NCI-H2029 treated with DMSO at 0.1 percent for 48 hours (cell line): ENCODE measurements around the gene KCNE1.
"Not testable (repeated sequence)": the region's sequence is repeated elsewhere in the genome, so short reads cannot be mapped to it uniquely, and the experiment has no call there.

ENCODE experiments used
- DNase-seq: peaks from one replicate; lab custom pipeline; 2025; lab: John Stamatoyannopoulos, UW

KCNE1 gene

DNA sequence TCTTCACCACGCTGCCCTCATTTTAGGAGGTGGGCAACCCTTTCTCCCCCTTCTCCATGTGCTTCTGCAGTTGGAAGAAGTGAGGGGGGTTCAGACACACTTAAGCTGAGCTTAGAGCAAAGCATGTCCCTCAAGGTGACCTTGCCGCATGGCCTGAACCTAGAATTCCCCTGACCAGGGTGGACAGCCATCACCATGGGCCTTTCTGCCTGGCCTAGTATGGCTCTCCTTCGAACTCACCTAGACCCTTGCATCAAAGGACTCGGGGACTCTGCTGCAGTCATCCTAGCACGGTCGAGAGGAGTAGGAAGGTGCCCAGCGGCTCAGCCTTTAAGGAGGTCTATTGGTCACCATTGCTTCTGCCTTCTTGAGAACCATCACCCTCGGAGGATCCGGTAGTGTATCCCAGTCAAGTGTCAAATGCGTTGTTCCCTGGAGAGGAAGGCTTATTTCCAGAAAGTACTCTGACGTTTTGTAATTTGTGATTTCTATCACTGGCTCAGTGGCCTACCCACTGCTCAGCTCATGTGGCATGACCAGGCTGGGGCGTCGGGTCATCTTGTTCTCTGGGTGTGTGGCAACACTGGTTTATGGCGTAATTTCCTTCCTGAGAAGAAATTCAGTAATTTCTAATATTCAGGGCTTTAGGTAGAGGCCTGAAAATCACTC lies at the start of gene KCNE1:
Gene KCNE1 (minus strand): TSS at position 424 of the 669 bp plus-strand sequence. CDS start 62,576 bp downstream, outside the sequence.
- no peak for DNase-seq

- DNase-seq, result no peak
These were observed 49.8 kb upstream of the KCNE1 start for GRCh38 chr21:34561806-34562205.

DNA sequence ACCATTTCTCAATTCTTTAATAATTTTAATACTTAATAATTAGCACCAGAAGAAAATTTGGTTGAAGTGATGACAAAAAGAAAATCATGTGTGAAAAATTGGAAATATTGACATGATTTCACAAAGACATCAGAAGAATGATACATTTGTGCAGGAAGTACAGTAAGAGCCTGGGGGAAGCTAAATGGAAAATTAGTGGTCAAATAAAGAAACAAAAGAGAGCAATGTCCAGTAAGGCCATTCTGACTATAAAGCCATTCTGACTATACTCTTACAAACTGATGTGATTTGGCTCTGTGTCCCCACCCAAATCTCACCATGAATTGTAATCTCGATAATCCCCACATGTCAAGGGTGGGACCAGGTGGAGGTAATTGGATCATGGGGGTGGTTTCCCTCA lies 48.6 kb upstream of the KCNE1 start:
- DNase-seq, result no peak

DNA sequence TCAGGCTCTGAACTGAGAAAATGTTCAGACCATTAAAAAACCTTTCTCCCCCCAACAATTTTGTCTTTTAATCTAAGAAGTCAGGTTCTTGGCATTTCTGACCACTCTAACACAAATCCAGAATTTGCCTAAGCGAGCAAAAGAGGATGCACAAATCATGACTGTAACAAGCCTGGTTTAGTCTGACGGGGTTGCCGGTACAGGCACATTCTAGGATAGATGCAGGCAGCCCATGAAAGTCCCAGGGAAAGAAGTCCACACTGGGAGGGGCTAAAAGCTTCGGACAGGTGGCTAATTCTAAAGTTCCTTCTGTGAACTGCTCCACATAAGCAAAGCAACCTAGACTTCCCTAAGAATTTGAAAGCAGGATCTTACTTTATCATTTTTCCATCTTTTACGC lies 48.0 kb upstream of the KCNE1 start:
- DNase-seq, result no peak

GRCh38 chr21:34559089-34559631 lies 47.1 kb upstream of the KCNE1 start:
- no peak for DNase-seq

- no peak for DNase-seq
These were observed 46.2 kb upstream of the KCNE1 start for GRCh38 chr21:34558166-34558565.

DNA sequence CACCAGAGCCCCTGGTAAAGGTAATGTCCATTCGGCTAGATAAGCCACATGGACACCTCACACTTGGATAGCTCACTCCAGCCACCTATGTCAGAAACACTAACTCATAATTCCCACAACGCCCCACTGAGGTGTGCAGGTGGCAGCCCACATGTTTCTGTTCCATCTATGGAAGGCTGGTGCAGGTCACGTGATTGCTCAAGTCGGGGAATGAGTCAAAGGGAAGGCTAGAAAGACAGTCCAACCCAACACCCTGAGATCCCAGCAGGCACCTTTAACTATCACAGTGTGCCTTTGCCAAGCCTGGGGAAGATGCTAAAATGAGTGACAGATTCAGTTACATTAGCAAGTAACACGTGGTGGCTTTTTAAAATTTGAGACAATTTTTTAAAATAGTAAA lies 45.3 kb upstream of the KCNE1 start:
- no peak for DNase-seq

DNA sequence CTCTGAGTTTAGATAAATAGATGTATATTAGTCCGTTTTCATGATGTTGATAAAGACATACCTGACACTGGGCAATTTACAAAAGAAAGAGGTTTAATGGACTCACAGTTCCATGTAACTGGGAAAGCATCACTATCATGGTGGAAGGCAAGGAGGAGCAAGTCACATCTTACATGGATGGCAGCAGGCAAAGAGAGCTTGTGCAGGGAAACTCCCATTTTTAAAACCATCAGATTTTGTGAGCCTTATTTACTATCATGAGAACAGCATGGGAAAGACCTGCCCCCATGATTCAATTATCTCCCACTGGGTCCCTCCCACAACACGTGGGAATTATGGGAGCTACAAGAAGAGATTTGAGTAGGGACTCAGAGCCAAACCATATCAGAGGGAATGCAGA lies 42.7 kb upstream of the KCNE1 start:
- DNase-seq, result not testable (repeated sequence)

DNA sequence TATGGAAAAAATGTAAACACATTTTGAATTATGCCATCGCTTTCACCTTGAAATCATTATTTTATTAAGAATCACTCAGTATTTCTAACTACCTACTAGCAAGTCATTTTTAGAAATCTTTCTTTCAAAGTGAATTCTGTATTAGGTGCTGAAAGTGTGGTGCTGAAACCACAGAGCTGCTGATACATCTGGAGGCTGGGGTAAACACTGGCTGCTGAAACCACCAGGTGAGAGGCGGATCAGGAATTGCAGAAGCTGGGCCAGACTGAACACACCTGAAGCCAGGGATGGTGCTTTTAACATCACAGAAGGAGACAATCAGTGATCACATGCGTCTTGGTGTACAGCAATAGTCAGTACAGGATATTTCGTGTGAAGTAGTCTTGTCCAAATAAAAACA lies 42.2 kb upstream of the KCNE1 start:
- no peak for DNase-seq

GRCh38 chr21:34553151-34553952 lies 41.3 kb upstream of the KCNE1 start:
- DNase-seq, result no peak

GRCh38 chr21:34552360-34553098 lies 40.5 kb upstream of the KCNE1 start:
- DNase-seq, result no peak

- no peak for DNase-seq
These were observed 38.3 kb upstream of the KCNE1 start for GRCh38 chr21:34550182-34550799.

DNA sequence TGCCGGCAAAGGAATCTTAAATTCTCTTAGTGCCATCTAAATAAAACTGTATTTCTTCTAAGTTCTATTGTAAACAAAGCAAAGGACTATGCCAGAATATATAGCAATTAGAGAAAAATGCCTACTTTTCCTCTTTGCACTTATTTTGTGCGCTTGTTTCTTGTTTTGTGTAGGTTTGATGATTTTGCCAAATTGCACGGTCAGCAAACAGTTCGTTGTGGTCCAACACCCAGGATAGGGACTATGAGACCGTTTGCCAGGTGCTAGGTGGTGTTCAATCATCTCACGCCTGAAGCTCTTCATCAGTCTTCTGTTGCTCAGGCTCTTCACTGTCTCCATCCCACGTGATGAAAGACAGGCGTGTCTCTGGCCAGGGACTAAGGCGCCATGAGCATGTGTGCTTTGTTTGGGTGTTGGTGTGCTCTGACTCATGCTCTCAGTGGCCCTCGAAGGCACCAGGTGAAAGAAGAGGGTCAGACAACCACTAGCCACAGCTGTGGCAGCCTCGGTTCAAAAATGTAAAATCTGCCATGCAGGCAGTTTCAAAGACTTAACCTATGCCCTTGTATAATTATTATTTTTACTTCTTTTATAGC lies 36.9 kb upstream of the KCNE1 start:
- no peak for DNase-seq

GRCh38 chr21:34546542-34546941 lies 34.5 kb upstream of the KCNE1 start:
- DNase-seq, result no peak

- no peak for DNase-seq
These were observed 33.3 kb upstream of the KCNE1 start for GRCh38 chr21:34545079-34545884.

DNA sequence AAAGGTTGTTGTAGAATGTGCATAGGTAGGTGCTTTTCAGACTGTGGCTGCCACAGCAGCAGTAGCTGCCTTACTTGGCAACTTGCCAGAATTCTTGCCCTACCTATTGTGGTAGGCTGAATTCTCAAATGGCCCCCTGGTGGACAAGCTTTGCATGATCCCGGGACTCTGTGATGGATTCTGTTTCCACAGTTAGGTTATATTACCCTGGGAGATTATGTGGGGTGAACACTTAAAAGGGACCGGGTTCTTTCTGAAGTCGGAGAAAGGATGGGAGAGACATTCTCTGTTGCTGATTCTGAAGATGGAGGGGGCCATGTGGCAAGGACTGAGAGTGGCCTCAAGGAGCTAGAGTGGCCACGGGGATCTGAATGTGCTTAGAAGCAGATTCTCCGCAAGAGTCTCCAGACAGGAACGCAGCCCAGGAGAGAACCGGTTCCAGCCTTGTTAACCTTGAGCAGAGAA lies 32.1 kb upstream of the KCNE1 start:
- DNase-seq, result peak; percentile 59

DNA sequence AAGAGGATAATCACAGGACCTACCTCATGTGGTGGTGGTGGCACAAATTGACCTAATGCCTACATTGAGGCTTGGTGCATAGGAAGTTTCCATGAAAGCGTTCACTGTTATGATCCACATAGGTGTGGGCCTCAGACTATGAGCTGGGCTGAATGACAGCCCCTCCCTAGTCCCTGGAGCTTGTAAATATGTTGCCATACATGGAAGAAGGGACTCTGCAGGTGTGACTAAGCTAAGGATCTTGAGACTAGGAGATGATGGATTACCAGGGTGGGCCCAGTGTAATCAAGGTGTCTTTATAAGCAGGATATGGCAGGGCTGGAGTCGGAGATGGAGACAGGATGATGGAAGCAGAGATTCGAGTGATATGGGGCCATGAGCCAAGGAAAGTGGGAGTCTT lies 31.0 kb upstream of the KCNE1 start:
- no peak for DNase-seq

DNA sequence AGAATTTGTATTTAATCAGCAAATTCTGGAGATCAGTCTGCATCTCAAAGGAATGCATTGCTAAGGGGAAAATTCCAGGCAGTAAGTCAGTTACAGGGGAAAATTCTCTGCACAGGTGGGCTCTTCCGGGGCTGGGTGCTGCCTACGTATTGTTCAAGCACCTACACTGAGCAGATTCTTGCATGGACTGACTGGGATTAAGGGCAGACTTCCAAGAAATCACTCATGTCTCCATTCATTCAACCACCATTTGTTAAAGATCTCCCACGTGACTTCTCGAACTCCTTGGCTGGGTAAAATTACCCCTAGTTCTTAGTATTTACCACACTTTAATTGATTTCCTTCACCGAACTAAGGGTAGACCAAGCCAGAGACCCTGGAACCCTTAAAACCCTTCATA lies 28.2 kb upstream of the KCNE1 start:
- DNase-seq, result no peak

DNA sequence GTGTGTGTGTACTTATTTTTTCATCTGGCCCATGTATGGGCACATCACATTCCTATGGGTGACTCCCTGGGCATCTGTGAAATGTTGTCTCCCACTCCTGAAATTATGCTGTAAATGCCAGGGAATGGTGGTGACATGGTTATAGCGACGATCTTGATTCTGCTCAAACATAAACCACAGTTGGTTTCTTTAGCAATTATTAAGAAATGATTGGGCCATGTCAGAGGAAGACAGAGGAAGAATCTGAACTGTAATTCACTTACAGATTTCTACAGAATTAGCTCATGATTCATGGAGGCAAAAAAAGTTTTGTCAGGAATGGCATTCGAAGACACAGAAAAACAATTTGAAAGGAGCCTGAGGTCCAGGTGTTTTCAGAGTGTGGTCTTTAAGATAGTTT lies 25.8 kb upstream of the KCNE1 start:
- DNase-seq, result no peak

GRCh38 chr21:34536820-34537219 lies 24.8 kb upstream of the KCNE1 start:
- no peak for DNase-seq

DNA sequence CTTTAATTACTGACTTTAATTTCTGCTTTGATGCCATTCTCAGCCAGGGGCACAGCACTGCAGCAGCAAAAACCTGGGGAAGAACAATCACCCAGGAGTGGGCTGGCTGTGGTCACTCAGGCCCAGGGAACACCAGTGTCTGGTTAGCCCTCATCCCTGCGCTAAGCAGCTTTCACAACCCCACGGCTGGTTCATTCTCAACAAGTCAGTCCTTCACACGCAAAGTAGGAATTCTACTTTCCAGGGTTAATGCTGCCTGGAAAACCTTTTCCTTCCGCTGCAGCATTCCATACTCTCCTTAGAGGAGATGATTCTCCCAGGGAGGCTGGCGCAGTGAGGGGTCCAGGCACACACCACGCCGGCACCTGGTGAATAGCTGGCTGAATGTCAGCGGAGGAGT lies 24.3 kb upstream of the KCNE1 start:
- no peak for DNase-seq
